ENCODE results near the gene GH1.
A peak's percentile ranks its signal among the peaks of the same experiment; 100 is the strongest.
"Not testable (repeated sequence)": the region's sequence is repeated elsewhere in the genome, so short reads cannot be mapped to it uniquely, and the experiment has no call there.

The GH1 gene

DNA sequence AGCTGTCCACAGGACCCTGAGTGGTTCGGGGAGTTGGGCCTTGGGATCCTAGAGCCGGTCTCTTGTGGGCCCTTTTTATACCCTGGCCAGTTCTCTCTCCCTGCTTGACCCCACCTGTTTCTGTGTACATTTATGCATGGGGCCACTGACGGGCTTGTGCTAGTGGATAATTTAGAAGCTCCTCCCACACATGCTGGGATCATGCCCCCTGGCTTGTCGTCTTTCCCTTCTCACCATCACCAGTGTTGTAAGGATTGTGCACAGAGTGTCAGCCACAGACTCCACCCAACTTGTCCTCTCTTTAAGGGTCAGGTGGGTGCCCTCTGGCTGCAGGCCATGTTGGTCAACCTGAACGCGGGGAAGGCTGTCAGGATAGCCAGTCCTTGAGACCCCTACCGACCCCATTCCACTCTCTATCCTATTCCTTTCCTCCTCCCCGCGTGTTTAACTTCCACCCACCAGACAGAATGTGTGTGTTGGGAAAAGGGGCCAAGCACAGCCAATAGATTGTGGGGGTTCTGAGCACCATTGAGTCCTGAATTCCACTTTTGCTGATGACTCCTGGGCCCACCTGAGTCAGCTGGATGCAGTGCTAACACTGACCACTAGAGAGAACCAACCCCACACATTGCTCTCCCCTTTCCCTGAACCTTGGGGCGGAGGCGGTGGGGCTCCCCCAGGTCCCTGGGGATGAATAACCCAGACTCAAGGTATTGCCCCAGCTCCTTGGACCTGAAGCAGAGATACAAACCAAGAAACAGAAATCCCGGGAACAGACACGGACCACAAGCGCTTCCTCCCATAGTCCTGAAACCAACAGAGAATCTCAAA is 21.9 kb downstream of the GH1 start, which contains the start of gene CSH1:
Gene CSH1 (minus strand): TSS at position 51 of the 831 bp plus-strand sequence. CDS start 63 bp downstream, outside the sequence.
- H3K27me3 Mint-ChIP-seq, H3K4me1 Mint-ChIP-seq, H3K36me3 Mint-ChIP-seq, H3K9me3 Mint-ChIP-seq, H3K4me3 Mint-ChIP-seq, H3K27ac Mint-ChIP-seq: not testable (repeated sequence)

GRCh38 chr17:63894821-63895220 is 23.8 kb downstream of the GH1 start:
- H3K4me1 Mint-ChIP-seq, H3K4me3 Mint-ChIP-seq, H3K27me3 Mint-ChIP-seq, H3K27ac Mint-ChIP-seq, H3K36me3 Mint-ChIP-seq, H3K9me3 Mint-ChIP-seq: not testable (repeated sequence)

DNA sequence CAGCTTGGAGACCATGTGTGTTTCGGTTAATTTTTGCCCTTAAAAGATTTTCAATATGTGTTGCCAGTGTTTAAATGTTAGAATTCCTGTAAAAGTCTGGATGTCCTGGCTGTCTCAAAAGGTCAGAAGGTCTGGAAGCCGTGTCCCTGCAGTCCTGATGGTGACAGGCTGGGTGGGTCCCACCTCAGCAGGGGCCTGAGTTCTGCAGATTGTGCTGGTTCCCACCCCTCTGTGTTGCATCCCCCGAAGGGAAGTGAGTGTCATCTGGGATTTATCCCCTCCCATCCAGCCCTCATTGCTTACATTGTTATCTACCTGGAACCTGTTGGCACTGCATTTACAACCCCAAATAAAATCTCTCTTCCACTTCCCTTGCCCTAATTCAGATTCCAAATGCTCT is 24.6 kb downstream of the GH1 start:
- peak overlapping the region; percentile 62 for H3K27ac Mint-ChIP-seq
- H3K4me1 Mint-ChIP-seq, H3K4me3 Mint-ChIP-seq, H3K9me3 Mint-ChIP-seq, H3K27me3 Mint-ChIP-seq, H3K36me3 Mint-ChIP-seq: not testable (repeated sequence)

GRCh38 chr17:63892316-63893037 is 26.2 kb downstream of the GH1 start:
- not testable (repeated sequence) for H3K36me3 Mint-ChIP-seq, H3K4me1 Mint-ChIP-seq, H3K9me3 Mint-ChIP-seq, H3K27me3 Mint-ChIP-seq, H3K4me3 Mint-ChIP-seq, H3K27ac Mint-ChIP-seq

GRCh38 chr17:63889026-63889848 is 29.4 kb downstream of the GH1 start:
- H3K27ac Mint-ChIP-seq, H3K27me3 Mint-ChIP-seq, H3K4me1 Mint-ChIP-seq, H3K9me3 Mint-ChIP-seq, H3K4me3 Mint-ChIP-seq, H3K36me3 Mint-ChIP-seq: not testable (repeated sequence)

DNA sequence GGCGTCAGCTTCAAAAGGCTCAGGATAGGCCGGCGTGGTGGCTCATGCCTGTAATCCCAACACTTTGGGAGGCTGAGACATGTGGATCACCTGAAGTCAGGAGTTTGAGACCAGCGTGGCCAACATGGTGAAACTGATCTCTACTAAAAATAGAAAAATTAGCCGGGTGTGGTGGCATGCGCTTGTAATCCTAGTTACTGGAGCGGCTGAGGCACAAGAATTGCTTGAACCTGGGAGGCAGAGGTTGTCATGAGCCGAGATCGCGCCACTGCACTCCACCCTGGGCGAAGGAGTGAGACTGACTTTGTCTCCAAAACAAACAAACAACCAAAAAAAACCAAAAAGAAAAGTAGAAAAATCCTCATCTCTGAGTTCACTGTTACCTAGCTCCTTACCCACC is 33.5 kb downstream of the GH1 start:
- H3K27me3 Mint-ChIP-seq, H3K4me3 Mint-ChIP-seq, H3K27ac Mint-ChIP-seq, H3K36me3 Mint-ChIP-seq, H3K9me3 Mint-ChIP-seq: not testable (repeated sequence)
- peaks cover 12% of the 10 kb centered on the region for H3K4me1 Mint-ChIP-seq

DNA sequence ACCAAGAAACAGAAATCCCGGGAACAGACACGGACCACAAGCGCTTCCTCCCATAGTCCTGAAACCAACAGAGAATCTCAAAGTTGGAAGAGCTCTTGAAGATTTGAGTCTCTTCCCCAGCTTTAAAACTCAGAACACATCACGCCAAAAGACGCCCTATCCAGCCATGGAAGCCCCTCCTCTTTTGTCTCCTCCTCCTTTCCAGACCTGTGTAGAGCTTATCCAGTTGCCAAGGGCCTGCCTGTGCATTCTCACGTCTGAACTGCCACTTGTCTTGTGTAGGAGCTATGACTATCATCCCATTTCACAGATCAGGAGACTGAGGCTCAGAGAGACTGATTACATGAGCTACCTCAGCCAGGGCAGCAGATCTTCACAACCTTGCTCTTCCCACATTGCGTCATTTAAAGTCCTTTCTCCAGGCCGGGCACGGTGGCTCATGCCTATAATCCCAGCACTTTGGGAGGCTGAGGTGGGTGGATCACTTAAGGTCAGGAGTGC is 36.0 kb downstream of the GH1 start:
- not testable (repeated sequence) for H3K27me3 Mint-ChIP-seq, H3K27ac Mint-ChIP-seq, H3K4me3 Mint-ChIP-seq, H3K9me3 Mint-ChIP-seq, H3K4me1 Mint-ChIP-seq, H3K36me3 Mint-ChIP-seq

- no peak within 1 kb of the TSS for H3K4me3 Mint-ChIP-seq
- no peaks in the 10 kb centered on the region for H3K9me3 Mint-ChIP-seq
- no peak within 1 kb of the TSS for H3K27ac Mint-ChIP-seq
- peaks cover 3% of the 10 kb centered on the region for H3K4me1 Mint-ChIP-seq
- peaks cover 2% of the 10 kb centered on the region for H3K27me3 Mint-ChIP-seq
- H3K36me3 Mint-ChIP-seq: no peaks in the 10 kb centered on the region
Measured at GRCh38 chr17:63881935-63882601, 36.6 kb downstream of the GH1 start, which contains the start of gene GH2. Gene GH2, minus strand, starts transcription at chr17:63881944. Its CDS starts 143 bp downstream, at chr17:63881801.

DNA sequence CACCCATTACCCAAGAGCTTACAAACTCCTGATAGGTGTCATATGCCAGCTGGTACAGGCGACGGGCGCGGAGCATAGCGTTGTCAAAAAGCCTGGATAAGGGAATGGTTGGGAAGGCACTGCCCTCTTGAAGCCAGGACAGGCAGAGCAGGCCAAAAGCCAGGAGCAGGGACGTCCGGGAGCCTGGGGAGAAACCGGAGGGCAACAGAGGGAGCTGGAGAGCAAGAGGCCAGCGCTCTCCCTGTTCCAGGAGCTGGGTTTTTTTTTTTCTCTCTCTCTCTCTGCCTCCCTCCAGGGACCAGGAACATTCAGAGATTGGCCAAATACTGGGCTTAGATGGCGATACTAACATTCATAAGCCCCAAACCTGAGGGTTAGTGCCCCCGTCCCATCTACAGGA is 37.3 kb downstream of the GH1 start:
- not testable (repeated sequence) for H3K4me1 Mint-ChIP-seq, H3K4me3 Mint-ChIP-seq, H3K27me3 Mint-ChIP-seq, H3K36me3 Mint-ChIP-seq, H3K27ac Mint-ChIP-seq, H3K9me3 Mint-ChIP-seq

GRCh38 chr17:63880706-63881105 is 37.9 kb downstream of the GH1 start:
- H3K36me3 Mint-ChIP-seq: no peaks in the 10 kb centered on the region
- no peak overlapping the region for H3K4me3 Mint-ChIP-seq
- H3K4me1 Mint-ChIP-seq: peaks cover 3% of the 10 kb centered on the region
- H3K27me3 Mint-ChIP-seq: peaks cover 2% of the 10 kb centered on the region
- H3K9me3 Mint-ChIP-seq: no peaks in the 10 kb centered on the region
- H3K27ac Mint-ChIP-seq: no peak overlapping the region

GRCh38 chr17:63878413-63878812 is 40.2 kb downstream of the GH1 start:
- not testable (repeated sequence) for H3K4me1 Mint-ChIP-seq, H3K9me3 Mint-ChIP-seq, H3K4me3 Mint-ChIP-seq, H3K27ac Mint-ChIP-seq, H3K27me3 Mint-ChIP-seq, H3K36me3 Mint-ChIP-seq

DNA sequence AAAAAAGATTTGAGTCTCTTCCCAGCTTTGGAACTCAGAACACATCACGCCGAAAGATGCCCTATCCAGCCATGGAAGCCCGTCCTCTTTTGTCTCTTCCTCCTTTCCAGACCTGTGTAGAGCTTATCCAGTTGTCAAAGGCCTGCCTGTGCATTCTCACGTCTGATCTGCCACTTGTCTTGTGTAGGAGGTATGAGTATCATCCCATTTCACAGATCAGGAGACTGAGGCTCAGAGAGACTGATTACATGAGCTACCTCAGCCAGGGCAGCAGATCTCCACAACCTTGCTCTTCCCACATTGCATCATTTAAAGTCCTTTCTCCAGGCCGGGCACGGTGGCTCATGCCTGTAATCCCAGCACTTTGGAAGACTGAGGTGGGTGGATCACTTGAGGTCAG is 43.9 kb downstream of the GH1 start:
- H3K4me3 Mint-ChIP-seq, H3K36me3 Mint-ChIP-seq, H3K4me1 Mint-ChIP-seq, H3K9me3 Mint-ChIP-seq, H3K27ac Mint-ChIP-seq, H3K27me3 Mint-ChIP-seq: not testable (repeated sequence)

DNA sequence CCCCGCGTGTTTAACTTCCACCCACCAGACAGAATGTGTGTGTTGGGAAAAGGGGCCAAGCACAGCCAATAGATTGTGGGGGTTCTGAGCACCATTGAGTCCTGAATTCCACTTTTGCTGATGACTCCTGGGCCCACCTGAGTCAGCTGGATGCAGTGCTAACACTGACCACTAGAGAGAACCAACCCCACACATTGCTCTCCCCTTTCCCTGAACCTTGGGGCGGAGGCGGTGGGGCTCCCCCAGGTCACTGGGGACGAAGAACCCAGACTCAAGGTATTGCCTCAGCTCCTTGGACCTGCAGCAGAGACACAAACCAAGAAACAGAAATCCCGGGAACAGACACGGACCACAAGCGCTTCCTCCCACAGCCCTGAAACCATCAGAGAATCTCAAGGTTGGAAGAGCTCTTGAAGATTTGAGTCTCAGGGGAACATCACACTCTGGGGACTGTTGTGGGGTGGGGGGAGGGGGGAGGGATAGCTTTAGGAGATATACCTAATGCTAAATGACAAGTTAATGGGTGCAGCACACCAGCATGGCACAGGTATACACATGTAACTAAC is 44.5 kb downstream of the GH1 start:
- not testable (repeated sequence) for H3K36me3 Mint-ChIP-seq, H3K4me3 Mint-ChIP-seq, H3K27ac Mint-ChIP-seq, H3K27me3 Mint-ChIP-seq, H3K4me1 Mint-ChIP-seq, H3K9me3 Mint-ChIP-seq

- not testable (repeated sequence) for H3K27me3 Mint-ChIP-seq, H3K36me3 Mint-ChIP-seq, H3K9me3 Mint-ChIP-seq, H3K4me3 Mint-ChIP-seq, H3K27ac Mint-ChIP-seq, H3K4me1 Mint-ChIP-seq
Measured at GRCh38 chr17:63873577-63873976, 45.1 kb downstream of the GH1 start, which contains the start of gene CSH2. Gene CSH2, minus strand, starts transcription at chr17:63873677. Its CDS starts 63 bp downstream, at chr17:63873614.
